Mesenchymal stem cell (in vitro differentiated cells and primary cell): ENCODE measurements around the gene TRIM5.

ENCODE experiments used
- DNase-seq: peaks from one replicate; pipeline ENCODE4 v3.0.0-alpha.2; 2013
- H2AFZ ChIP-seq: one replicate; pipeline ENCODE4 v1.6.1; 2013; ENCODE audit warnings: low read depth, mild to moderate bottlenecking, control low read depth, inconsistent platforms, low read length, moderate library complexity
- H2AK5ac ChIP-seq: 2 replicates; pipeline ENCODE4 v1.6.1; 2013; ENCODE audit warnings: low read length, moderate library complexity, mild to moderate bottlenecking, inconsistent platforms; ENCODE audit not compliant: severe bottlenecking
- H2BK120ac ChIP-seq: one replicate; pipeline ENCODE4 v1.6.1; 2013; ENCODE audit warnings: low read depth, mild to moderate bottlenecking, inconsistent platforms, low read length, moderate library complexity
- H2BK12ac ChIP-seq, 2 experiments: one replicate each; pipeline ENCODE4 v1.6.1; 2013; ENCODE audit warnings: inconsistent platforms in 2 of 2, low read length in 2 of 2, mild to moderate bottlenecking in 2 of 2, moderate library complexity in 2 of 2, control low read depth in 1 of 2
- H2BK15ac ChIP-seq: one replicate; pipeline ENCODE4 v1.6.1; 2013; ENCODE audit warnings: mild to moderate bottlenecking, low read depth, inconsistent platforms; ENCODE audit not compliant: poor library complexity, severe bottlenecking
- H2BK5ac ChIP-seq: 2 replicates; pipeline ENCODE4 v1.6.1; 2013; ENCODE audit warnings: low read depth, mild to moderate bottlenecking, low read length, control low read depth, inconsistent platforms; ENCODE audit not compliant: poor library complexity, severe bottlenecking
- H3K14ac ChIP-seq, 2 experiments: one replicate each; pipeline ENCODE4 v1.6.1; 2013; ENCODE audit warnings: inconsistent platforms in 2 of 2, low read length in 2 of 2, control low read depth in 1 of 2, mild to moderate bottlenecking in 1 of 2, moderate library complexity in 1 of 2
- H3K18ac ChIP-seq, 2 experiments: one replicate each; pipeline ENCODE4 v1.6.1; 2013; ENCODE audit warnings: inconsistent platforms in 2 of 2, low read length in 2 of 2, control low read depth in 1 of 2, low read depth in 1 of 2, mild to moderate bottlenecking in 1 of 2
- H3K23ac ChIP-seq, 2 experiments: one replicate each; pipeline ENCODE4 v1.6.1; 2013; ENCODE audit warnings: inconsistent platforms in 2 of 2, low read length in 2 of 2, mild to moderate bottlenecking in 2 of 2, moderate library complexity in 2 of 2, control low read depth in 1 of 2
- H3K27ac ChIP-seq: 2 replicates; pipeline ENCODE4 v1.5.1; 2013; ENCODE audit warnings: mild to moderate bottlenecking, moderate library complexity, low read length, control low read depth, inconsistent platforms; ENCODE audit not compliant: poor library complexity, severe bottlenecking
- H3K27me3 ChIP-seq, 2 experiments: 2 replicates each; pipeline versions ENCODE4 v1.6.1 to v1.7.0; 2013; ENCODE audit warnings: low read length in 2 of 2, mild to moderate bottlenecking in 2 of 2, moderate library complexity in 2 of 2, control low read depth in 1 of 2, inconsistent platforms in 1 of 2; ENCODE audit not compliant: control insufficient read depth in 1 of 2, insufficient read depth in 1 of 2
- H3K36me3 ChIP-seq, 2 experiments: 2 replicates each; pipeline versions ENCODE4 v1.6.1 to v1.7.0; 2013; ENCODE audit warnings: low read length in 2 of 2, control low read depth in 1 of 2, inconsistent platforms in 1 of 2, low read depth in 1 of 2, mild to moderate bottlenecking in 1 of 2; ENCODE audit not compliant: insufficient read depth in 2 of 2, control insufficient read depth in 1 of 2
- H3K4ac ChIP-seq, 2 experiments: one replicate each; pipeline ENCODE4 v1.6.1; 2013; ENCODE audit warnings: inconsistent platforms in 2 of 2, low read length in 2 of 2, mild to moderate bottlenecking in 2 of 2, moderate library complexity in 2 of 2, control low read depth in 1 of 2, low read depth in 1 of 2
- H3K4me1 ChIP-seq: 2 replicates; pipeline ENCODE4 v1.6.1; 2013; ENCODE audit warnings: low read depth, low read length, control low read depth; ENCODE audit not compliant: control insufficient read depth, insufficient read depth
- H3K4me2 ChIP-seq: 2 replicates; pipeline ENCODE4 v1.6.1; 2013; ENCODE audit warnings: low read length, mild to moderate bottlenecking, inconsistent platforms; ENCODE audit not compliant: poor library complexity, severe bottlenecking
- H3K4me3 ChIP-seq, 2 experiments: 2 replicates each; pipeline versions ENCODE4 v1.5.1 to v1.7.0; 2013; ENCODE audit warnings: low read length in 2 of 2, mild to moderate bottlenecking in 2 of 2, control low read depth in 1 of 2, low read depth in 1 of 2; ENCODE audit not compliant: insufficient read depth in 1 of 2
- H3K79me1 ChIP-seq: replicated peaks from 2 replicates; pipeline ENCODE4 v1.6.1; 2013; ENCODE audit warnings: mild to moderate bottlenecking, control low read depth, low read length, inconsistent platforms; ENCODE audit not compliant: poor library complexity, severe bottlenecking
- H3K9ac ChIP-seq: 2 replicates; pipeline ENCODE4 v1.7.0; 2013; ENCODE audit warnings: mild to moderate bottlenecking, low read length, moderate library complexity
- H3K9me3 ChIP-seq: 2 replicates; pipeline ENCODE4 v1.7.0; 2013; ENCODE audit warnings: mild to moderate bottlenecking, low read length; ENCODE audit not compliant: control insufficient read depth
- H4K8ac ChIP-seq: one replicate; pipeline ENCODE4 v1.6.1; 2013; ENCODE audit warnings: inconsistent platforms, mild to moderate bottlenecking, low read length, moderate library complexity
- H4K91ac ChIP-seq: one replicate; pipeline ENCODE4 v1.6.1; 2013; ENCODE audit warnings: mild to moderate bottlenecking, low read length, inconsistent platforms
- WGBS: methylation state at CpG from one replicate; pipeline ENCODE4 v1.1.7; 2013; ENCODE audit warnings: mixed read lengths; 5-methylcytosine and 5-hydroxymethylcytosine counted together

TRIM5 gene

GRCh38 chr11:5698281-5698680 is 13.4 kb upstream of the TRIM5 start:
- H3K27ac ChIP-seq = no peak overlapping the region
- H3K4me2 ChIP-seq = no peak overlapping the region

GRCh38 chr11:5696210-5696609 is 11.3 kb upstream of the TRIM5 start:
- no peak overlapping the region for H2BK12ac ChIP-seq
- H2AK5ac ChIP-seq = no peak overlapping the region
- no peaks in the 10 kb centered on the region for H3K27me3 ChIP-seq
- no peak overlapping the region for H3K27ac ChIP-seq
- H4K91ac ChIP-seq = no peak overlapping the region
- H3K4me1 ChIP-seq = peaks cover 2% of the 10 kb centered on the region
- no peak overlapping the region for H4K8ac ChIP-seq
- H3K79me1 ChIP-seq = peaks cover 24% of the 10 kb centered on the region
- H2BK5ac ChIP-seq = no peak overlapping the region
- 56% methylated on average over 2 of the region's 2 CpGs for WGBS
- peak; percentile 24 for DNase-seq
- H3K9ac ChIP-seq = no peak overlapping the region
- no peak overlapping the region for H2BK15ac ChIP-seq
- H2AFZ ChIP-seq = no peak overlapping the region
- no peaks in the 10 kb centered on the region for H3K9me3 ChIP-seq
- H3K36me3 ChIP-seq = peaks cover 23 to 77% of the 10 kb centered on the region in 2 experiments
- no peak overlapping the region for H3K14ac ChIP-seq
- no peak overlapping the region for H3K4ac ChIP-seq
- no peak overlapping the region for H3K4me2 ChIP-seq
- H3K23ac ChIP-seq = no peak overlapping the region
- no peak overlapping the region for H2BK120ac ChIP-seq
- H3K18ac ChIP-seq = no peak overlapping the region
- no peak overlapping the region for H3K4me3 ChIP-seq

More at GRCh38 chr11:5698281-5698680, 13.4 kb upstream of the TRIM5 start:
- Histone ChIP-seq H3K9ac (no peak overlapping the region), H2AFZ (no peak overlapping the region), H3K23ac (no peak overlapping the region), H3K36me3 (peaks cover 20 to 90% of the 10 kb centered on the region in 2 experiments), H3K79me1 (peaks cover 19% of the 10 kb centered on the region), H3K4me1 (no peaks in the 10 kb centered on the region), H2BK15ac (no peak overlapping the region), H3K4ac (no peak overlapping the region), H3K9me3 (no peaks in the 10 kb centered on the region), H2BK120ac (no peak overlapping the region), H3K4me3 (no peak overlapping the region), H3K27me3 (no peaks in the 10 kb centered on the region), H2BK5ac (no peak overlapping the region), H2BK12ac (no peak overlapping the region), H3K18ac (no peak overlapping the region), H3K14ac (no peak overlapping the region), H2AK5ac (no peak overlapping the region), H4K91ac (no peak overlapping the region), H4K8ac (no peak overlapping the region)
- no peak for DNase-seq
- WGBS = 92% methylated on average over 6 of the region's 7 CpGs

- H2BK15ac ChIP-seq = no peak overlapping the region
- H3K36me3 ChIP-seq = peaks cover 23 to 70% of the 10 kb centered on the region in 2 experiments
- no peak overlapping the region for H3K27ac ChIP-seq
- no peak overlapping the region for H2BK120ac ChIP-seq
- 71% methylated on average over 1 of the region's 1 CpG for WGBS
- no peaks in the 10 kb centered on the region for H3K27me3 ChIP-seq
- H4K91ac ChIP-seq = no peak overlapping the region
- H2AFZ ChIP-seq = no peak overlapping the region
- no peak overlapping the region for H3K18ac ChIP-seq
- H2BK12ac ChIP-seq = no peak overlapping the region
- H3K4ac ChIP-seq = no peak overlapping the region
- no peak overlapping the region for H3K4me3 ChIP-seq
- H2AK5ac ChIP-seq = no peak overlapping the region
- no peak overlapping the region for H3K4me2 ChIP-seq
- no peak overlapping the region for H4K8ac ChIP-seq
- no peak overlapping the region for H3K23ac ChIP-seq
- no peak overlapping the region for H3K9ac ChIP-seq
- H2BK5ac ChIP-seq = no peak overlapping the region
- H3K14ac ChIP-seq = no peak overlapping the region
- H3K9me3 ChIP-seq = no peaks in the 10 kb centered on the region
- DNase-seq = no peak
- H3K79me1 ChIP-seq = peaks cover 25% of the 10 kb centered on the region
- peaks cover 5% of the 10 kb centered on the region for H3K4me1 ChIP-seq
Measured at GRCh38 chr11:5695580-5695979, 10.7 kb upstream of the TRIM5 start.

GRCh38 chr11:5694642-5695041 is 9.8 kb upstream of the TRIM5 start:
- Histone ChIP-seq H2BK120ac (no peak overlapping the region), H3K4ac (no peak overlapping the region), H3K14ac (no peak overlapping the region), H2AK5ac (no peak overlapping the region), H3K27ac (no peak overlapping the region), H4K8ac (no peak overlapping the region), H3K79me1 (peaks cover 23% of the 10 kb centered on the region), H2BK5ac (no peak overlapping the region), H3K4me1 (peaks cover 5% of the 10 kb centered on the region), H4K91ac (no peak overlapping the region), H3K18ac (no peak overlapping the region), H3K27me3 (no peaks in the 10 kb centered on the region), H2BK12ac (no peak overlapping the region), H3K4me3 (no peak overlapping the region), H2AFZ (no peak overlapping the region), H3K23ac (no peak overlapping the region), H3K9me3 (no peaks in the 10 kb centered on the region), H3K36me3 (peaks cover 21 to 61% of the 10 kb centered on the region in 2 experiments), H2BK15ac (no peak overlapping the region), H3K9ac (no peak overlapping the region), H3K4me2 (no peak overlapping the region)
- 80% methylated on average over 1 of the region's 1 CpG for WGBS
- no peak for DNase-seq
